ENCODE data around the gene MAGED2. TPM values are rescaled to one million over a fixed set of nuclear protein-coding genes. Genes with fewer than 3 reads are reported as not detected.
"Not testable (repeated sequence)": the region's sequence is repeated elsewhere in the genome, so short reads cannot be mapped to it uniquely, and the experiment has no call there.

Gene MAGED2
- total and polyA plus RNA-seq, 10 of the 15 experiments (the other 5 are each of a cell fraction or from before 2014, with no cell fraction given): 25.6 to 47.8 (median 38.4) TPM

DNA sequence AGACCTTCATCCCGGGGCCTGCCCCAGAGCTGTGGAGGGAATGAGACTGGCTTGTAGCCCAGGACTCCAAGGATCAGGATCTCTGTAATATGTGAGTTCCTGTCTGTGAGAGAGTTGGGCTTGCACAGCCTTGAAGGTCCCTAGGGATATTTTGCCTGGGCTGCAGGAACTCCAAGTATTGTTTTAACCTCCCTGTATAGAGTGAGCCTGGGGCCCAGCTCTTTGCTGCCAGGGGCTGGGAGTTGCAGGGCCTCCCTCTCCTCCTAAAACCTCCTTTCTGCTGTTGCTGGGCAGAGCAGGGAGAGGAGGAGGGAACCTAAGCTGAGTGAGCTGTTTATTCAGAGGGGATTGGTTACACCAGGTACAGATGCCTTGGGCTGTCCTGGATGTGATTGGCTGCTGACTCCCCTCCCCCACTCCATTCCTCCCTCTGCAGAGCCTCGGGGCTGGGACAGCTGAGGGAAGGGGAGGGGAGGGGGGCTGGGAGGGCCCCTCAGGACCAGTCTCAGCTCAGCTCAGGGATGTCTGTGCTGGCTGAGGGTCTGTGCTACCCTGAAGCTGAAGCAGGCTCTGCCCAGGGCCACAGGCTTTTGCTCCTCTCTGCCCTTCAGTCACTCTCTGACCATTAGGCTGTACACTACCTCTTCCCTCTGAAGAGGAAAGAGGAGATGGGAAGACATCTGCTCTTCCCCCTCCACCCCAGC, 33.0 kb upstream of the MAGED2 start:
- BruUV-seq (replicated peaks); H2AFZ ChIP-seq (ENCODE audit: control insufficient read depth, low read depth, low read length); SMC1A ChIA-PET (ENCODE audit: uncharacterized antibody, unreplicated experiment); POLR2A ChIA-PET; CTCF ChIA-PET; ATAC-seq; H3K27ac ChIP-seq (ENCODE audit: control insufficient read depth, insufficient read depth); H3K9ac ChIP-seq (ENCODE audit: control insufficient read depth, insufficient read depth, low read length); H3K4me1 ChIP-seq (ENCODE audit: control insufficient read depth, insufficient read depth, low read length); H3K4me3 ChIP-seq; H4K20me1 ChIP-seq (ENCODE audit: control insufficient read depth, insufficient read depth); in situ Hi-C loops (cut with MboI); H3K9me3 ChIP-seq (replicated peaks; ENCODE audit: control insufficient read depth, insufficient read depth, low read length); RAD21 ChIA-PET (ENCODE audit: unreplicated experiment); H3K27me3 ChIP-seq (replicated peaks in 1 of 2; ENCODE audit: control insufficient read depth in 2 of 2, insufficient read depth in 2 of 2, low read length in 1 of 2); intact Hi-C loops (cut with micrococcal nuclease; ENCODE audit: unreplicated experiment); H3K79me2 ChIP-seq (ENCODE audit: control insufficient read depth, insufficient read depth, low read length); DNase-seq (ENCODE audit: low read depth, low spot score); H3K36me3 ChIP-seq (ENCODE audit: control insufficient read depth in 2 of 2, insufficient read depth in 2 of 2, low read length in 1 of 2); H3K4me2 ChIP-seq (ENCODE audit: control insufficient read depth, insufficient read depth); FAIRE-seq: not testable (repeated sequence)
- WGBS (ENCODE audit: insufficient coverage, insufficient replicate concordance, low lambda C conversion rate, missing lambda C conversion rate): 0% methylated on average over 1 of the region's 2 CpGs

DNA sequence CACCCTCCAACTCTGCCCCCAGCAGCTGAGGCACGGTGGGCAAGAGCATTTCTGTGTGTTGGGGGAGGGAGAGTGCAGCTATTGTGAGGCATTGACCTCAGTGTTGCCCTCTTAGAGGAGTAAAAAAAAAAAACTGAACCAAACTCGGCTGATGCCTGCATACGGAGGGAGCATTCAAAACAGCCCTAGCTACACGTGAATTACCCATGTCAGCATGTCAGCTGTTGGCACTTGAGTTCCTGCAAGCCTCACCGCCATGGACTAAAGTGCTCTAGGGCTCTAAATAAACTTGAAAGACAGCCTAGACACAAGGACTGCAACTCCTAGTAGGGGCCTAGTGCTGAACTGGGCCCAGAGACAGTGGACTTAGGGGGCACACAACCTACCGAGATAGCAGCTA, 31.5 kb upstream of the MAGED2 start:
- ChIA-PET POLR2A (no interaction called here), RAD21 (ENCODE audit: unreplicated experiment) (no interaction called here), CTCF (no interaction called here), SMC1A (ENCODE audit: uncharacterized antibody, unreplicated experiment) (no interaction called here)
- Histone ChIP-seq H3K4me2 (ENCODE audit: control insufficient read depth, insufficient read depth) (no peak overlapping the region), H2AFZ (ENCODE audit: control insufficient read depth, low read depth, low read length) (no peak overlapping the region), H3K4me3 (no peak overlapping the region), H3K9ac (ENCODE audit: control insufficient read depth, insufficient read depth, low read length) (no peak overlapping the region), H3K4me1 (ENCODE audit: control insufficient read depth, insufficient read depth, low read length) (no peaks in the 10 kb centered on the region), H3K9me3 (replicated peaks; ENCODE audit: control insufficient read depth, insufficient read depth, low read length) (no peaks in the 10 kb centered on the region), H3K36me3 (ENCODE audit: control insufficient read depth in 2 of 2, insufficient read depth in 2 of 2, low read length in 1 of 2) (no peaks in the 10 kb centered on the region), H3K27me3 (replicated peaks in 1 of 2; ENCODE audit: control insufficient read depth in 2 of 2, insufficient read depth in 2 of 2, low read length in 1 of 2) (no peaks in the 10 kb centered on the region), H3K79me2 (ENCODE audit: control insufficient read depth, insufficient read depth, low read length) (no peaks in the 10 kb centered on the region), H3K27ac (ENCODE audit: control insufficient read depth, insufficient read depth) (no peak overlapping the region), H4K20me1 (ENCODE audit: control insufficient read depth, insufficient read depth) (no peaks in the 10 kb centered on the region)
- DNase-seq (ENCODE audit: low read depth, low spot score) (no peak), FAIRE-seq (no peak), ATAC-seq (no peak)
- WGBS (ENCODE audit: insufficient coverage, insufficient replicate concordance, low lambda C conversion rate, missing lambda C conversion rate): 50% methylated on average over 6 of the region's 6 CpGs
- in situ Hi-C loops (cut with MboI): no loop called here
- no TSS peak for BruUV-seq (replicated peaks)
- intact Hi-C loops (cut with micrococcal nuclease; ENCODE audit: unreplicated experiment): no loop called here
- no peak for TF ChIP-seq FOS (IDR thresholded peaks at IDR 0.05; ENCODE audit: borderline replicate concordance, extremely low read depth, insufficient read length)
- TF ChIP-seq ZNF592 (IDR thresholded peaks at IDR 0.05): no peak
- TF ChIP-seq PML (IDR thresholded peaks at IDR 0.05; ENCODE audit: low read length): no peak
- TF ChIP-seq, protein P1, sequence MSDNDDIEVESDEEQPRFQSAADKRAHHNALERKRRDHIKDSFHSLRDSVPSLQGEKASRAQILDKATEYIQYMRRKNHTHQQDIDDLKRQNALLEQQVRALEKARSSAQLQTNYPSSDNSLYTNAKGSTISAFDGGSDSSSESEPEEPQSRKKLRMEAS (IDR thresholded peaks at IDR 0.05; ENCODE audit: low read depth, low read length): no peak
- TF ChIP-seq USF2 (IDR thresholded peaks at IDR 0.05; ENCODE audit: borderline replicate concordance, low read depth, low read length): no peak
- no peak for TF ChIP-seq MEF2B (IDR thresholded peaks at IDR 0.05; ENCODE audit: partially characterized antibody, poor library complexity, severe bottlenecking)
- TF ChIP-seq, protein P2, sequence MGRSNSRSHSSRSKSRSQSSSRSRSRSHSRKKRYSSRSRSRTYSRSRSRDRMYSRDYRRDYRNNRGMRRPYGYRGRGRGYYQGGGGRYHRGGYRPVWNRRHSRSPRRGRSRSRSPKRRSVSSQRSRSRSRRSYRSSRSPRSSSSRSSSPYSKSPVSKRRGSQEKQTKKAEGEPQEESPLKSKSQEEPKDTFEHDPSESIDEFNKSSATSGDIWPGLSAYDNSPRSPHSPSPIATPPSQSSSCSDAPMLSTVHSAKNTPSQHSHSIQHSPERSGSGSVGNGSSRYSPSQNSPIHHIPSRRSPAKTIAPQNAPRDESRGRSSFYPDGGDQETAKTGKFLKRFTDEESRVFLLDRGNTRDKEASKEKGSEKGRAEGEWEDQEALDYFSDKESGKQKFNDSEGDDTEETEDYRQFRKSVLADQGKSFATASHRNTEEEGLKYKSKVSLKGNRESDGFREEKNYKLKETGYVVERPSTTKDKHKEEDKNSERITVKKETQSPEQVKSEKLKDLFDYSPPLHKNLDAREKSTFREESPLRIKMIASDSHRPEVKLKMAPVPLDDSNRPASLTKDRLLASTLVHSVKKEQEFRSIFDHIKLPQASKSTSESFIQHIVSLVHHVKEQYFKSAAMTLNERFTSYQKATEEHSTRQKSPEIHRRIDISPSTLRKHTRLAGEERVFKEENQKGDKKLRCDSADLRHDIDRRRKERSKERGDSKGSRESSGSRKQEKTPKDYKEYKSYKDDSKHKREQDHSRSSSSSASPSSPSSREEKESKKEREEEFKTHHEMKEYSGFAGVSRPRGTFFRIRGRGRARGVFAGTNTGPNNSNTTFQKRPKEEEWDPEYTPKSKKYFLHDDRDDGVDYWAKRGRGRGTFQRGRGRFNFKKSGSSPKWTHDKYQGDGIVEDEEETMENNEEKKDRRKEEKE (IDR thresholded peaks at IDR 0.05): no peak
- no peak for TF ChIP-seq RUNX3 (IDR thresholded peaks at IDR 0.05; ENCODE audit: low read length)

All from GM12878 (cell line).